ENCODE data around the gene BUD13. TPM values are rescaled to one million over a fixed set of nuclear protein-coding genes. Genes with fewer than 3 reads are reported as not detected.

The BUD13 gene
- total and polyA plus RNA-seq, 10 of the 15 experiments (the other 5 are each of a cell fraction or from before 2014, with no cell fraction given) = 10.9 to 36.5 (median 24.7) TPM

DNA sequence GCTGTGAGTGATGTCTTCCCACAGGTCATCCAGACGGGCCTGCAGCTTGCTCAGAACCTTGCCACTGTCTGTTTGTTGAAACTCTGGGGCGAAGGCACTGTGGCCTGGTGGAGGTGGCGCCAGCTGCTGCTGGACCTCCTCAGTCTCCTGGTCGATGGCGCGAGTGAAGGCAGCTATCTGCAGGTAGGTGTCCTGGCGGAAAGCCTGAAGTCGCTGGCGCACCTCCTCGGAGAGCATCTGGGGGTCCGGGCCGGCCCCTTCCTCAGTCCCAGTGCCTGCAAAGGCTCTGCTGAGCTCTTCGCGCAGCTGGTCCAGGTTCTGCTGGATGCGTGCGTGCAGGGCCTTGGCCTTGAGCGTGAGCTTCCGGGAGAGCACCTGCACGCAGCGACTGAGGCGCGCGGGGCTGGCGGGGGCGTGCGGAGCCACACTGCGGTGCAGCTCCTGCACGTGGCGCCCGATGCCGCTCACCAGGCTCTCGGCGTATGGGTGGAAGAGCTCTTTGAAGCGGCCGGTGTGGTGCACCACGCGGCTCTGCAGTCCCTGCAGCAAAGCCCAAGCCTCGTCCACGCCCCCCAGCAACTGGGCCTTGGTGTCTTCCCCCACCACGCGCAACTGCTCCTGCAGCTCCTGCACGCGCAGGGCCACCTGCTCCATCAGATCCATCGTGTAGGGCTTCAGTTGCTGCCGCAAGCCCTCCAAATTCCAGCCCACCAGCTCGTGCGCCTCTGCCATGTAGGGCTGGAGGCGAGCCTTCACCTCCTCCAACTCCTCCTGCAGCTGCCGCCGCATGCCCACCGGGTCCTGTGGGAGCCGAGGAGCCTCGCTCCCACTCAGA, 17.6 kb upstream of the BUD13 start:
- no peaks in the 10 kb centered on the region for H3K9me3 ChIP-seq (replicated peaks; ENCODE audit: control insufficient read depth, insufficient read depth, low read length)
- H3K79me2 ChIP-seq (ENCODE audit: control insufficient read depth, insufficient read depth, low read length) = peaks cover 20% of the 10 kb centered on the region
- ChIA-PET RAD21 (ENCODE audit: unreplicated experiment) (interaction anchor here (1.0 to 3.5 kb wide), 16 partner anchors 8 to 440 kb away, joined by 3 to 56 read pairs (median 4); partner anchors contain the start of gene APOA1), SMC1A (ENCODE audit: uncharacterized antibody, unreplicated experiment) (interaction anchor here (0.7 to 7.5 kb wide), 10 partner anchors 23 to 437 kb away, joined by 3 to 46 read pairs (median 3); no protein-coding TSS in a partner anchor), CTCF (interaction anchor here (0.6 to 10.9 kb wide), 32 partner anchors 7 to 439 kb away, joined by 3 to 183 read pairs (median 6); partner anchors contain the start of genes APOA1, APOA4, BUD13 and SIDT2), POLR2A (interaction anchor here (1.7 kb wide), 1 partner anchor 45 kb away, joined by 9 read pairs; no protein-coding TSS in a partner anchor)
- no peak overlapping the region for H3K4me3 ChIP-seq
- intact Hi-C loops (cut with micrococcal nuclease; ENCODE audit: unreplicated experiment) = loop anchor here (1.0 to 5.0 kb wide), 3 partner anchors 46 to 437 kb away; no protein-coding TSS in a partner anchor
- in situ Hi-C loops (cut with MboI) = no loop called here
- H4K20me1 ChIP-seq (ENCODE audit: control insufficient read depth, insufficient read depth) = no peaks in the 10 kb centered on the region
- DNase-seq (ENCODE audit: low read depth, low spot score) (no peak), FAIRE-seq (no peak), ATAC-seq (no peak)
- no peak overlapping the region for H2AFZ ChIP-seq (ENCODE audit: control insufficient read depth, low read depth, low read length)
- no peak for TF ChIP-seq RBBP5 (conservative IDR thresholded peaks at IDR 0.05)
- no peak for TF ChIP-seq CBX3 (IDR thresholded peaks at IDR 0.05; ENCODE audit: borderline replicate concordance, low read depth)
- no peak for TF ChIP-seq ETV6 (conservative IDR thresholded peaks at IDR 0.05 in 1 of 2, IDR thresholded peaks at IDR 0.05 in 1 of 2; ENCODE audit: borderline replicate concordance in 1 of 2, low read depth in 1 of 2)
- no peak for TF ChIP-seq STAT3 (IDR thresholded peaks at IDR 0.05; ENCODE audit: low read depth, low read length)
- TF ChIP-seq BCL11A (IDR thresholded peaks at IDR 0.05; ENCODE audit: low read depth, low read length) = no peak
- no peak for TF ChIP-seq RCOR1 (conservative IDR thresholded peaks at IDR 0.05; ENCODE audit: low read depth, low read length)
- TF ChIP-seq, protein P1, sequence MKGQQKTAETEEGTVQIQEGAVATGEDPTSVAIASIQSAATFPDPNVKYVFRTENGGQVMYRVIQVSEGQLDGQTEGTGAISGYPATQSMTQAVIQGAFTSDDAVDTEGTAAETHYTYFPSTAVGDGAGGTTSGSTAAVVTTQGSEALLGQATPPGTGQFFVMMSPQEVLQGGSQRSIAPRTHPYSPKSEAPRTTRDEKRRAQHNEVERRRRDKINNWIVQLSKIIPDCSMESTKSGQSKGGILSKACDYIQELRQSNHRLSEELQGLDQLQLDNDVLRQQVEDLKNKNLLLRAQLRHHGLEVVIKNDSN (IDR thresholded peaks at IDR 0.05; ENCODE audit: borderline replicate concordance, extremely low read length, insufficient read depth, low read depth, low read length) = no peak
- no peak for TF ChIP-seq PML (IDR thresholded peaks at IDR 0.05; ENCODE audit: low read length)
- TF ChIP-seq RELA (IDR thresholded peaks at IDR 0.05; ENCODE audit: borderline replicate concordance, partially characterized antibody) = no peak
- no peaks in the 10 kb centered on the region for H3K27me3 ChIP-seq (replicated peaks in 1 of 2; ENCODE audit: control insufficient read depth in 2 of 2, insufficient read depth in 2 of 2, low read length in 1 of 2)
- WGBS (ENCODE audit: insufficient coverage, insufficient replicate concordance, low lambda C conversion rate, missing lambda C conversion rate) = 74% methylated on average over 53 of the region's 53 CpGs
- peaks cover 0 to 4% of the 10 kb centered on the region in 2 experiments; a peak in 3 of 4 replicates for H3K36me3 ChIP-seq (ENCODE audit: control insufficient read depth in 2 of 2, insufficient read depth in 2 of 2, low read length in 1 of 2)
- no peak overlapping the region for H3K4me2 ChIP-seq (ENCODE audit: control insufficient read depth, insufficient read depth)
- BruUV-seq (replicated peaks) = no TSS peak
- H3K9ac ChIP-seq (ENCODE audit: control insufficient read depth, insufficient read depth, low read length) = no peak overlapping the region
- H3K27ac ChIP-seq (ENCODE audit: control insufficient read depth, insufficient read depth) = no peak overlapping the region
- peaks cover 14% of the 10 kb centered on the region for H3K4me1 ChIP-seq (ENCODE audit: control insufficient read depth, insufficient read depth, low read length)
